K562 (cell line): ENCODE data around the gene RNF126. TPM values are rescaled to one million over a fixed set of nuclear protein-coding genes. Genes with fewer than 3 reads are reported as not detected.
A peak's percentile ranks its signal among the peaks of the same experiment; 100 is the strongest.

Source experiments
- ATAC-seq: fragments of 200-7000 bp; cut with Tn5 transposase; 3 replicates; pipeline ENCODE4 v1.9.1; 2020; ENCODE audit warnings: moderate library complexity
- BruUV-seq: library from RNA; stranded (reverse); fragments of 400-500 nt; replicated peaks from 2 replicates; lab custom pipeline; 2021; lab: Mats Ljungman, UMichigan
- CTCF ChIA-PET: fragments of 300-600 bp; formaldehyde crosslinking; extraction: SDS; loops from one replicate; lab custom pipeline; 2021; ENCODE audit warnings: low intra/inter-chr PET ratio; lab: Yijun Ruan, JAX
- POLR2A ChIA-PET: fragments of 300-600, 350-650 bp; sonication (Branson Sonifier 250); formaldehyde crosslinking; extraction: SDS; loops from one replicate; lab custom pipeline; 2021; ENCODE audit warnings: antibody characterized with exemption, inconsistent platforms; lab: Yijun Ruan, JAX
- DNase-seq, 4 experiments: peaks; one replicate each; pipeline versions ENCODE4 v3.0.0 to v3.0.0-alpha.2; 2011 to 2018; ENCODE audit warnings: low spot score in 3 of 4, mixed read lengths in 3 of 4; ENCODE audit errors: extremely low read depth in 1 of 4
- FAIRE-seq: peaks from 2 replicates; lab custom pipeline; 2011; peaks lifted over from hg19 to GRCh38; lab: Jason Lieb, UNC
- H2AFZ ChIP-seq: 2 replicates; pipeline ENCODE4 v1.6.0; 2011; ENCODE audit warnings: low read depth, low read length, control low read depth, inconsistent platforms
- H3K27ac ChIP-seq: fragments of 200-600 bp; 3 replicates; pipeline ENCODE4 v1.8.0; 2011; ENCODE audit warnings: low read depth, mild to moderate bottlenecking, control low read depth, inconsistent platforms, low read length, moderate library complexity, mixed read lengths; ENCODE audit errors: extremely low read depth
- H3K27me3 ChIP-seq, 2 experiments: fragments of 300-600 bp in 1 of 2; 2 replicates in 1 of 2; 3 replicates in 1 of 2; pipeline versions ENCODE4 v1.6.0 to v1.8.0; 2011; ENCODE audit warnings: inconsistent platforms in 2 of 2, low read length in 2 of 2, mild to moderate bottlenecking in 1 of 2, mixed read lengths in 1 of 2, moderate library complexity in 1 of 2; ENCODE audit not compliant: control insufficient read depth in 2 of 2, insufficient read depth in 2 of 2
- H3K36me3 ChIP-seq: fragments of 300-600 bp; 3 replicates; pipeline ENCODE4 v1.8.0; 2011; ENCODE audit warnings: mild to moderate bottlenecking, low read length, inconsistent platforms; ENCODE audit not compliant: control insufficient read depth, insufficient read depth
- H3K4me1 ChIP-seq, 2 experiments: fragments of 200-600 bp in 1 of 2; replicated peaks in 1 of 2; 2 replicates in 1 of 2; 3 replicates in 1 of 2; pipeline versions ENCODE4 v1.5.1 to v1.8.0; 2011; ENCODE audit warnings: inconsistent platforms in 2 of 2, low read length in 2 of 2, mild to moderate bottlenecking in 1 of 2, mixed read lengths in 1 of 2, moderate library complexity in 1 of 2; ENCODE audit not compliant: control insufficient read depth in 2 of 2, insufficient read depth in 2 of 2
- H3K4me2 ChIP-seq: 2 replicates; pipeline ENCODE4 v1.6.1; 2011; ENCODE audit warnings: low read length, control low read depth, inconsistent platforms, mixed read lengths; ENCODE audit not compliant: insufficient read depth
- H3K4me3 ChIP-seq: fragments of 200-600 bp; sonication (generic), shearing (Covaris generic); 2 replicates; pipeline ENCODE4 v1.5.1; 2016; ENCODE audit warnings: control low read depth, inconsistent platforms
- H3K79me2 ChIP-seq: fragments of 200-600 bp; 3 replicates; pipeline ENCODE4 v1.8.0; 2011; ENCODE audit warnings: low read length, inconsistent platforms; ENCODE audit not compliant: control insufficient read depth, insufficient read depth
- H3K9ac ChIP-seq, 2 experiments: 2 replicates each; pipeline versions ENCODE4 v1.6.0 to v1.6.1; 2011; ENCODE audit warnings: low read depth in 2 of 2, low read length in 2 of 2, control low read depth in 1 of 2, inconsistent platforms in 1 of 2, mild to moderate bottlenecking in 1 of 2, mixed read lengths in 1 of 2; ENCODE audit not compliant: insufficient read depth in 1 of 2
- H3K9me1 ChIP-seq: one replicate; pipeline ENCODE4 v1.6.0; 2011; ENCODE audit warnings: inconsistent platforms, mild to moderate bottlenecking, low read length, moderate library complexity; ENCODE audit not compliant: control insufficient read depth, insufficient read depth
- H3K9me3 ChIP-seq: replicated peaks from 2 replicates; pipeline ENCODE4 v1.5.1; 2011; ENCODE audit warnings: low read depth, low read length, inconsistent platforms; ENCODE audit not compliant: control insufficient read depth, insufficient read depth
- H4K20me1 ChIP-seq: replicated peaks from 2 replicates; pipeline ENCODE4 v1.6.1; 2011; ENCODE audit warnings: low read length, inconsistent platforms, mixed read lengths; ENCODE audit not compliant: control insufficient read depth, insufficient read depth
- POLR2G ChIP-seq: fragments of 200-400 bp; formaldehyde crosslinking; IDR thresholded peaks from 2 replicates; pipeline ENCODE4 v1.6.1; 2017; ENCODE audit warnings: low read depth, mild to moderate bottlenecking, antibody characterized with exemption, low read length, moderate library complexity
- TFE3 ChIP-seq: fragments of 450-650 bp; formaldehyde crosslinking; IDR thresholded peaks from 2 replicates; pipeline ENCODE4 v1.4.0; 2020; ENCODE audit warnings: mild to moderate bottlenecking, mixed read lengths
- XRCC5 ChIP-seq: fragments of 200-400 bp; formaldehyde crosslinking; IDR thresholded peaks from 2 replicates; pipeline ENCODE4 v1.6.1; 2017; ENCODE audit warnings: low read depth, mild to moderate bottlenecking, low read length
- ZBTB7A ChIP-seq: IDR thresholded peaks from 2 replicates; pipeline ENCODE4 v1.6.1; 2011; ENCODE audit warnings: low read depth, mild to moderate bottlenecking, low read length, moderate library complexity, borderline replicate concordance; ENCODE audit not compliant: control insufficient read depth
- WGBS: fragments of 100-300 bp; shearing (Covaris generic); methylation state at CpG from one replicate; pipeline ENCODE4 v1.1.6; 2016; ENCODE audit warnings: low coverage, mixed read lengths; ENCODE audit not compliant: insufficient coverage; ENCODE audit errors: missing lambda C conversion rate; 5-methylcytosine and 5-hydroxymethylcytosine counted together
- in situ Hi-C: fragments of 300-500 bp; cut with MboI; formaldehyde crosslinking; loops from 4 replicates; pipeline ENCODE4 v1.15.0; 2018; ENCODE audit warnings: inconsistent platforms, mixed read lengths
- intact Hi-C: fragments of 100-400 bp; cut with micrococcal nuclease; formaldehyde crosslinking; loops from 2 replicates; pipeline ENCODE4 v1.14.2; 2022
- polyA plus RNA-seq, 8 experiments: library from polyadenylated mRNA; depleted of rRNA in 4 of 8; stranded (reverse) in 5 of 8; unstranded in 3 of 8; fragments of >200 nt; fragmentation: Nextera tagmentation in 2 of 8; fragmentation: Illumina TruSeq in 1 of 8; extraction: Ambion mirVana in 2 of 8; extraction: Trizol in 1 of 8; gene quantifications; 2 replicates each; pipeline versions ENCODE4 v1.2.1 to v1.2.3, GENCODE V29; 2011 to 2014; ENCODE audit warnings: inconsistent platforms in 1 of 8, missing spikeins in 1 of 8
- total RNA-seq, 7 experiments: library from RNA; depleted of rRNA in 6 of 7; stranded (reverse); fragments of >200 nt in 6 of 7; fragmentation: Illumina TruSeq in 2 of 7; extraction: Trizol in 2 of 7; gene quantifications; 2 replicates each; pipeline versions ENCODE4 v1.2.1 to v1.2.3, GENCODE V29; 2011 to 2021; ENCODE audit warnings: low replicate concordance in 1 of 7

The RNF126 gene
- total and polyA plus RNA-seq, 9 of the 15 experiments (the other 6 are each of a cell fraction or from before 2014, with no cell fraction given) = 0.27 to 101 (median 12.3) TPM

GRCh38 chr19:694481-695351 is 31.7 kb upstream of the RNF126 start:
- Histone ChIP-seq H3K9me3 (no peaks in the 10 kb centered on the region), H3K27me3 (no peaks in the 10 kb centered on the region; a peak in 1 of 5 replicates), H3K4me1 (peaks cover 5 to 41% of the 10 kb centered on the region in 2 experiments; a peak in 3 of 5 replicates), H3K4me3 (no peak overlapping the region), H3K4me2 (no peak overlapping the region), H3K27ac (no peak overlapping the region), H2AFZ (peak overlapping the region; percentile 40; the same call in 1 of the 2 replicates), H3K36me3 (no peaks in the 10 kb centered on the region), H3K79me2 (no peaks in the 10 kb centered on the region), H3K9me1 (no peaks in the 10 kb centered on the region), H3K9ac (peak overlapping the region in 1 of 2 experiments; percentile 84; a peak in 2 of 4 replicates), H4K20me1 (no peaks in the 10 kb centered on the region)
- no peak for DNase-seq
- no peak for FAIRE-seq
- POLR2A ChIA-PET = interaction anchor here (0.6 to 1.0 kb wide), 3 partner anchors 9 to 216 kb away, joined by 3 read pairs; partner anchors contain the start of gene PALM
- in situ Hi-C loops (no loop called here), intact Hi-C loops (no loop called here)
- CTCF ChIA-PET = no interaction called here
- TF ChIP-seq XRCC5 (no peak), ZBTB7A (peak; percentile 39; the same call in 1 of the 2 replicates), TFE3 (no peak), POLR2G (0 out of 2 replicates have a peak, but pooled peaks have one; percentile 28)
- 35% methylated on average over 28 of the region's 41 CpGs for WGBS
- BruUV-seq = no TSS peak
- peak; percentile 28; the same call in 1 of the 3 replicates for ATAC-seq
